ENCODE results near the gene KCTD16. TPM values are rescaled to one million over a fixed set of nuclear protein-coding genes. Genes with fewer than 3 reads are reported as not detected.

KCTD16 gene
- total RNA-seq, 1 donor from 2014 or later, result 24.3 TPM

GRCh38 chr5:144236499-144236898 lies 65.8 kb downstream of the KCTD16 start:
- Mint-ChIP-seq H3K9me3 (ENCODE audit: low read depth) (no peaks in the 10 kb centered on the region), H3K36me3 (ENCODE audit: insufficient read depth) (peaks cover 1% of the 10 kb centered on the region), H3K27ac (no peak overlapping the region), H3K27me3 (no peaks in the 10 kb centered on the region), H3K4me1 (ENCODE audit: low read depth) (peaks cover 15% of the 10 kb centered on the region), H3K4me3 (ENCODE audit: low read depth) (no peak overlapping the region)
- DNase-seq (ENCODE audit: low spot score, unreplicated experiment), result no peak
- TF ChIP-seq CTCF (IDR thresholded peaks at IDR 0.05; ENCODE audit: unreplicated experiment), result no peak

- H3K27ac Mint-ChIP-seq, result no peak overlapping the region
- no peak for DNase-seq (ENCODE audit: low spot score, unreplicated experiment)
- no peaks in the 10 kb centered on the region for H3K27me3 Mint-ChIP-seq
- H3K9me3 Mint-ChIP-seq (ENCODE audit: low read depth), result no peaks in the 10 kb centered on the region
- no peak for TF ChIP-seq CTCF (IDR thresholded peaks at IDR 0.05; ENCODE audit: unreplicated experiment)
- peaks cover 15% of the 10 kb centered on the region for H3K4me1 Mint-ChIP-seq (ENCODE audit: low read depth)
- no peak overlapping the region for H3K4me3 Mint-ChIP-seq (ENCODE audit: low read depth)
- H3K36me3 Mint-ChIP-seq (ENCODE audit: insufficient read depth), result peaks cover 1% of the 10 kb centered on the region
These were observed 67.2 kb downstream of the KCTD16 start for GRCh38 chr5:144237851-144238250.

GRCh38 chr5:144247131-144247530 lies 76.5 kb downstream of the KCTD16 start:
- Mint-ChIP-seq H3K27me3 (no peaks in the 10 kb centered on the region), H3K9me3 (ENCODE audit: low read depth) (no peaks in the 10 kb centered on the region), H3K4me3 (ENCODE audit: low read depth) (no peak overlapping the region), H3K27ac (no peak overlapping the region), H3K4me1 (ENCODE audit: low read depth) (peaks cover 10% of the 10 kb centered on the region), H3K36me3 (ENCODE audit: insufficient read depth) (peaks cover 1% of the 10 kb centered on the region)
- DNase-seq (ENCODE audit: low spot score, unreplicated experiment), result no peak
- TF ChIP-seq CTCF (IDR thresholded peaks at IDR 0.05; ENCODE audit: unreplicated experiment), result no peak

- Mint-ChIP-seq H3K9me3 (ENCODE audit: low read depth) (no peaks in the 10 kb centered on the region), H3K27me3 (no peaks in the 10 kb centered on the region), H3K4me1 (ENCODE audit: low read depth) (peaks cover 10% of the 10 kb centered on the region), H3K27ac (no peak overlapping the region), H3K4me3 (ENCODE audit: low read depth) (no peak overlapping the region), H3K36me3 (ENCODE audit: insufficient read depth) (peaks cover 1% of the 10 kb centered on the region)
- TF ChIP-seq CTCF (IDR thresholded peaks at IDR 0.05; ENCODE audit: unreplicated experiment), result no peak
- DNase-seq (ENCODE audit: low spot score, unreplicated experiment), result no peak
These were observed 77.3 kb downstream of the KCTD16 start for GRCh38 chr5:144248015-144248414.

- TF ChIP-seq CTCF (IDR thresholded peaks at IDR 0.05; ENCODE audit: unreplicated experiment), result no peak
- no peak overlapping the region for H3K27ac Mint-ChIP-seq
- H3K36me3 Mint-ChIP-seq (ENCODE audit: insufficient read depth), result peaks cover 4% of the 10 kb centered on the region
- no peak overlapping the region for H3K4me3 Mint-ChIP-seq (ENCODE audit: low read depth)
- DNase-seq (ENCODE audit: low spot score, unreplicated experiment), result no peak
- H3K27me3 Mint-ChIP-seq, result no peaks in the 10 kb centered on the region
- no peaks in the 10 kb centered on the region for H3K9me3 Mint-ChIP-seq (ENCODE audit: low read depth)
- peaks cover 10% of the 10 kb centered on the region for H3K4me1 Mint-ChIP-seq (ENCODE audit: low read depth)
These were observed 79.2 kb downstream of the KCTD16 start for GRCh38 chr5:144249755-144250464.

Measured in progenitor cell of endocrine pancreas (in vitro differentiated cells).